ENCODE results near the gene CEBPZ.

Gene CEBPZ

DNA sequence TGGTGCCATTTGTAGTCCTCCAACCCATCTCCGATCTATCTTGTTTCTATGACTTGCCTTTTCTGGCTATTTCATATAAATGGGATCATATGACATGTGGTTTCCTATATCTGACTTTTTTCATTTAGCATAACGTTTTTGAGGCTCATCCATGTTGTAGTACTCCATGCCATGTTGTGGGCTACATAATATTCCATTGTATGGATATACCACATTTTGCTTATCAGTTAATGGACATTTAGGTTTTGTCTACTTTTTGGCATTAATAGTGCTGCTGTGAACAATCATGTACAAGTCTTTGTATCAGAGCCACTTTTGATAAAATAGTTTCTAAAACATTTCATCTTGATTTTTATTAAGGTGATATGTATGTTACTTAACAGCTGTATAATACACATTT lies 27.7 kb downstream of the CEBPZ start:
- ATAC-seq, result no peak
- TF ChIP-seq ZFP30 (CRISPR knock-in tag; IDR thresholded peaks at IDR 0.05) (no peak), ZNF8 (CRISPR knock-in tag; IDR thresholded peaks at IDR 0.05) (peak; percentile 100), ZNF70 (CRISPR knock-in tag; IDR thresholded peaks at IDR 0.05) (no peak), SNAI2 (CRISPR knock-in tag; IDR thresholded peaks at IDR 0.05) (peak; percentile 48; the same call in 1 of the 2 replicates)
- TF ChIP-seq, protein P1, sequence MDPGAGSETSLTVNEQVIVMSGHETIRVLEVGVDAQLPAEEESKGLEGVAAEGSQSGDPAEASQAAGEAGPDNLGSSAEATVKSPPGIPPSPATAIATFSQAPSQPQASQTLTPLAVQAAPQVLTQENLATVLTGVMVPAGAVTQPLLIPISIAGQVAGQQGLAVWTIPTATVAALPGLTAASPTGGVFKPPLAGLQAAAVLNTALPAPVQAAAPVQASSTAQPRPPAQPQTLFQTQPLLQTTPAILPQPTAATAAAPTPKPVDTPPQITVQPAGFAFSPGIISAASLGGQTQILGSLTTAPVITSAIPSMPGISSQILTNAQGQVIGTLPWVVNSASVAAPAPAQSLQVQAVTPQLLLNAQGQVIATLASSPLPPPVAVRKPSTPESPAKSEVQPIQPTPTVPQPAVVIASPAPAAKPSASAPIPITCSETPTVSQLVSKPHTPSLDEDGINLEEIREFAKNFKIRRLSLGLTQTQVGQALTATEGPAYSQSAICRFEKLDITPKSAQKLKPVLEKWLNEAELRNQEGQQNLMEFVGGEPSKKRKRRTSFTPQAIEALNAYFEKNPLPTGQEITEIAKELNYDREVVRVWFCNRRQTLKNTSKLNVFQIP (CRISPR knock-in tag; IDR thresholded peaks at IDR 0.05; ENCODE audit: borderline replicate concordance, low read depth), result no peak

DNA sequence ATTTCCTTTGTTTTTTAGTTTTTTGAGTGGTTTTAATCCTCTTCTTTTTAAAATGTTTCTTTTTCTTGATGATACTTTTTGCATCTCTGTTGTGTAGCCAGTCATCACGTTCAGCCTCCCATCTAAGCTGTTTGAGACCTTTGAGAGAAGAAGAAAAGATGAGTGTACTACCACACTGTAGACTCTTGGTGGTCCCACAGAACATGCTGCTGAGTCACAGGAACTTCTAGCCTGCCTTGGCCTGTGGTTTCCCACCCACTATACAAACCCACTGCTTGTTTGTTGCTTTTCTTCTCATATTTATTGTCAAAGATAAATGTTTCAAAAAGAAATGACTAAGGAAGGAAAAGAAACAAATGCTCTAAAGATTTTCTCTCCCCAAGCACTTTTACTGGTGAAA lies 29.6 kb downstream of the CEBPZ start:
- TF ChIP-seq GLIS3 (CRISPR knock-in tag; IDR thresholded peaks at IDR 0.05), result no peak
- TF ChIP-seq TCF4 (CRISPR knock-in tag; IDR thresholded peaks at IDR 0.05; ENCODE audit: borderline replicate concordance), result no peak
- TF ChIP-seq, protein P1 (CRISPR knock-in tag; IDR thresholded peaks at IDR 0.05; ENCODE audit: borderline replicate concordance, low read depth), result no peak
- TF ChIP-seq, protein P2, sequence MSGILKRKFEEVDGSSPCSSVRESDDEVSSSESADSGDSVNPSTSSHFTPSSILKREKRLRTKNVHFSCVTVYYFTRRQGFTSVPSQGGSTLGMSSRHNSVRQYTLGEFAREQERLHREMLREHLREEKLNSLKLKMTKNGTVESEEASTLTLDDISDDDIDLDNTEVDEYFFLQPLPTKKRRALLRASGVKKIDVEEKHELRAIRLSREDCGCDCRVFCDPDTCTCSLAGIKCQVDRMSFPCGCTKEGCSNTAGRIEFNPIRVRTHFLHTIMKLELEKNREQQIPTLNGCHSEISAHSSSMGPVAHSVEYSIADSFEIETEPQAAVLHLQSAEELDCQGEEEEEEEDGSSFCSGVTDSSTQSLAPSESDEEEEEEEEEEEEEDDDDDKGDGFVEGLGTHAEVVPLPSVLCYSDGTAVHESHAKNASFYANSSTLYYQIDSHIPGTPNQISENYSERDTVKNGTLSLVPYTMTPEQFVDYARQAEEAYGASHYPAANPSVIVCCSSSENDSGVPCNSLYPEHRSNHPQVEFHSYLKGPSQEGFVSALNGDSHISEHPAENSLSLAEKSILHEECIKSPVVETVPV (CRISPR knock-in tag; IDR thresholded peaks at IDR 0.05), result no peak
- TF ChIP-seq SNAI2 (CRISPR knock-in tag; IDR thresholded peaks at IDR 0.05), result no peak
- no peak for TF ChIP-seq OSR1 (CRISPR knock-in tag; IDR thresholded peaks at IDR 0.05)
- TF ChIP-seq, protein P3, sequence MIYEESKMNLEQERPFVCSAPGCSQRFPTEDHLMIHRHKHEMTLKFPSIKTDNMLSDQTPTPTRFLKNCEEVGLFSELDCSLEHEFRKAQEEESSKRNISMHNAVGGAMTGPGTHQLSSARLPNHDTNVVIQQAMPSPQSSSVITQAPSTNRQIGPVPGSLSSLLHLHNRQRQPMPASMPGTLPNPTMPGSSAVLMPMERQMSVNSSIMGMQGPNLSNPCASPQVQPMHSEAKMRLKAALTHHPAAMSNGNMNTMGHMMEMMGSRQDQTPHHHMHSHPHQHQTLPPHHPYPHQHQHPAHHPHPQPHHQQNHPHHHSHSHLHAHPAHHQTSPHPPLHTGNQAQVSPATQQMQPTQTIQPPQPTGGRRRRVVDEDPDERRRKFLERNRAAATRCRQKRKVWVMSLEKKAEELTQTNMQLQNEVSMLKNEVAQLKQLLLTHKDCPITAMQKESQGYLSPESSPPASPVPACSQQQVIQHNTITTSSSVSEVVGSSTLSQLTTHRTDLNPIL (CRISPR knock-in tag; IDR thresholded peaks at IDR 0.05; ENCODE audit: low read depth), result no peak
- TF ChIP-seq TOX (CRISPR knock-in tag; IDR thresholded peaks at IDR 0.05; ENCODE audit: borderline replicate concordance), result no peak
- no peak for TF ChIP-seq ISL1 (CRISPR knock-in tag; IDR thresholded peaks at IDR 0.05)
- TF ChIP-seq PPARA (CRISPR knock-in tag; IDR thresholded peaks at IDR 0.05; ENCODE audit: borderline replicate concordance), result no peak
- TF ChIP-seq RARB (CRISPR knock-in tag; IDR thresholded peaks at IDR 0.05), result no peak
- TF ChIP-seq ZC3H10 (CRISPR knock-in tag; IDR thresholded peaks at IDR 0.05), result no peak
- TF ChIP-seq ESRRG (CRISPR knock-in tag; IDR thresholded peaks at IDR 0.05), result no peak
- TF ChIP-seq ZNF565 (CRISPR knock-in tag; conservative IDR thresholded peaks at IDR 0.05; ENCODE audit: low read depth), result no peak
- no peak for ATAC-seq

DNA sequence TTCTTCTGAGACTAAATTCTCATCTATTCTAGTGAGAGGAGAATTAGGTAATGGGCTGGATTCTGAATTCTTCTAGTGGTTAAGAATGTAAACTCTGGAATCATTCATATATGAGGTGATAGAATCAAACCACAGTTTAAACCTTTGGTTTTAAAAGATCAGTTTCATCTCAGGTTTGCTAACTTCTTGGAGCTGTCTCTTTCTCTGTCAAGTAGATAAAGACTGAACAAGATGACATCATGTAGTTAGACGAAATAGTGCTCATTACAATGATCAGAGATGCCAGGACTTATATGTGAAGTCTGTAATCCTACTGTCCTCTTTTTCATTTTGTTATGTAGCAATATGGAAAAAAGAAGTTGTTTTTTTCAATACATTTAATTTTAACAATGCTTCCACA lies 30.2 kb downstream of the CEBPZ start:
- TF ChIP-seq, protein P2 (CRISPR knock-in tag; IDR thresholded peaks at IDR 0.05), result no peak
- TF ChIP-seq PPARA (CRISPR knock-in tag; IDR thresholded peaks at IDR 0.05; ENCODE audit: borderline replicate concordance), result no peak
- no peak for TF ChIP-seq CSDC2 (CRISPR knock-in tag; IDR thresholded peaks at IDR 0.05)

DNA sequence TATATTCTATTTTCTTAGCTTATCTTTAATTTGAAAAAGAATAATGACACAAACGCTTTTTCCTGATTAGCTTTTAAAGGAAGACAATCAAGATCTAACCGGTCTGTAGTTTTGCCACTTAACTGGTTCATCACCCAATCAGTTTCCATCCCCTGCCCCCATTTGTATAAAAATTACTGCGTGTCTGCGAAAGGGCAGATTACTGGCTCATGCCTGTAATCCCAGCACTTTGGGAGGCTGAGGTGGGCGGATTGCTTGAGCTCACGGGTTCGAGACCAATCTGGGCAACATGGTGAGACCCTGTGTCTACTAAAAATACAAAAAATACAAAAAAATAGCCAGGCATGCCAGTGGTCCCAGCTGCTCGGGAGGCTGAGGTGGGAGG lies 32.7 kb downstream of the CEBPZ start:
- TF ChIP-seq ZC3H10 (CRISPR knock-in tag; IDR thresholded peaks at IDR 0.05), result no peak
- no peak for TF ChIP-seq GLIS3 (CRISPR knock-in tag; IDR thresholded peaks at IDR 0.05)
- TF ChIP-seq ISL1 (CRISPR knock-in tag; IDR thresholded peaks at IDR 0.05), result no peak
- TF ChIP-seq ZFP3 (CRISPR knock-in tag; IDR thresholded peaks at IDR 0.05), result no peak
- TF ChIP-seq, protein P4, sequence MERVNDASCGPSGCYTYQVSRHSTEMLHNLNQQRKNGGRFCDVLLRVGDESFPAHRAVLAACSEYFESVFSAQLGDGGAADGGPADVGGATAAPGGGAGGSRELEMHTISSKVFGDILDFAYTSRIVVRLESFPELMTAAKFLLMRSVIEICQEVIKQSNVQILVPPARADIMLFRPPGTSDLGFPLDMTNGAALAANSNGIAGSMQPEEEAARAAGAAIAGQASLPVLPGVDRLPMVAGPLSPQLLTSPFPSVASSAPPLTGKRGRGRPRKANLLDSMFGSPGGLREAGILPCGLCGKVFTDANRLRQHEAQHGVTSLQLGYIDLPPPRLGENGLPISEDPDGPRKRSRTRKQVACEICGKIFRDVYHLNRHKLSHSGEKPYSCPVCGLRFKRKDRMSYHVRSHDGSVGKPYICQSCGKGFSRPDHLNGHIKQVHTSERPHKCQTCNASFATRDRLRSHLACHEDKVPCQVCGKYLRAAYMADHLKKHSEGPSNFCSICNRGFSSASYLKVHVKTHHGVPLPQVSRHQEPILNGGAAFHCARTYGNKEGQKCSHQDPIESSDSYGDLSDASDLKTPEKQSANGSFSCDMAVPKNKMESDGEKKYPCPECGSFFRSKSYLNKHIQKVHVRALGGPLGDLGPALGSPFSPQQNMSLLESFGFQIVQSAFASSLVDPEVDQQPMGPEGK (CRISPR knock-in tag; IDR thresholded peaks at IDR 0.05; ENCODE audit: borderline replicate concordance), result no peak
- TF ChIP-seq, protein P3 (CRISPR knock-in tag; IDR thresholded peaks at IDR 0.05; ENCODE audit: low read depth), result no peak
- TF ChIP-seq ZNF8 (CRISPR knock-in tag; IDR thresholded peaks at IDR 0.05), result no peak
- TF ChIP-seq BACH2 (CRISPR knock-in tag; IDR thresholded peaks at IDR 0.05; ENCODE audit: borderline replicate concordance), result no peak
- TF ChIP-seq, protein P1 (CRISPR knock-in tag; IDR thresholded peaks at IDR 0.05; ENCODE audit: borderline replicate concordance, low read depth), result no peak
- TF ChIP-seq ZNF565 (CRISPR knock-in tag; conservative IDR thresholded peaks at IDR 0.05; ENCODE audit: low read depth), result no peak
- TF ChIP-seq ESRRG (CRISPR knock-in tag; IDR thresholded peaks at IDR 0.05), result no peak
- TF ChIP-seq SNAI2 (CRISPR knock-in tag; IDR thresholded peaks at IDR 0.05), result no peak
- ATAC-seq, result no peak

More for the DNA sequence above, 30.2 kb downstream of the CEBPZ start:
- ATAC-seq, result no peak

All from SK-N-SH treated with all-trans-retinoic acid at 6 μM for 48 hours (cell line).